Fibroblast of lung (primary cell): ENCODE results near the gene RPL10A.

Experiments
- EZH2 ChIP-seq: IDR thresholded peaks from 2 replicates; pipeline ENCODE4 v1.5.1; 2012; ENCODE audit warnings: low read length, control low read depth, mild to moderate bottlenecking; ENCODE audit errors: missing control alignments
- TF ChIP-seq, protein P1 (sequence below), 2 donors: IDR thresholded peaks in 1 of 2; conservative IDR thresholded peaks in 1 of 2; 1 replicate in 1 of 2; 2 replicates in 1 of 2; pipeline ENCODE4 v1.5.1; 2011 to 2012; ENCODE audit warnings: low read length in 2 of 2, control low read depth in 1 of 2, inconsistent platforms in 1 of 2, low read depth in 1 of 2, mild to moderate bottlenecking in 1 of 2

DNA sequence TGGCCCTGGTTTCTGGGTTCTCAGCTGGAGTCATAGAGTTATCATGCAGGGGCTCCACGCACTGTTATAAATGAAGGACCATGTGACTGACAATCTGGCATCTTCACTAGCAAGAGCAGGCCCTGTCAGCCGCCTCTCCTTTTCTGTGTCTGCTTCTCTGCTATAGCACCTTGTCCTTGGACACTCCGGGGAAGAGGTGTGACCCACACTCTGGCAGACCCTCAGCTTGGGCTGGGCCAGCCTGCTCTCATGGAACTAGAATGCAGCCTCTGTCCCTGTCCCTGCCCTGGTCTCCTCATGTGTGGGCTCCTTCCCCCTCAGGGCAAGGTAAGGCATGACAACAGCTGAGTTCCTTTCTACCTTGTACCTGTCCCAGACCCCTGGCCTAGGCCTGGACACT lies 27.0 kb upstream of the RPL10A start:
- TF ChIP-seq, protein P1, sequence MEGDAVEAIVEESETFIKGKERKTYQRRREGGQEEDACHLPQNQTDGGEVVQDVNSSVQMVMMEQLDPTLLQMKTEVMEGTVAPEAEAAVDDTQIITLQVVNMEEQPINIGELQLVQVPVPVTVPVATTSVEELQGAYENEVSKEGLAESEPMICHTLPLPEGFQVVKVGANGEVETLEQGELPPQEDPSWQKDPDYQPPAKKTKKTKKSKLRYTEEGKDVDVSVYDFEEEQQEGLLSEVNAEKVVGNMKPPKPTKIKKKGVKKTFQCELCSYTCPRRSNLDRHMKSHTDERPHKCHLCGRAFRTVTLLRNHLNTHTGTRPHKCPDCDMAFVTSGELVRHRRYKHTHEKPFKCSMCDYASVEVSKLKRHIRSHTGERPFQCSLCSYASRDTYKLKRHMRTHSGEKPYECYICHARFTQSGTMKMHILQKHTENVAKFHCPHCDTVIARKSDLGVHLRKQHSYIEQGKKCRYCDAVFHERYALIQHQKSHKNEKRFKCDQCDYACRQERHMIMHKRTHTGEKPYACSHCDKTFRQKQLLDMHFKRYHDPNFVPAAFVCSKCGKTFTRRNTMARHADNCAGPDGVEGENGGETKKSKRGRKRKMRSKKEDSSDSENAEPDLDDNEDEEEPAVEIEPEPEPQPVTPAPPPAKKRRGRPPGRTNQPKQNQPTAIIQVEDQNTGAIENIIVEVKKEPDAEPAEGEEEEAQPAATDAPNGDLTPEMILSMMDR (conservative IDR thresholded peaks at IDR 0.05 in 1 of 2, IDR thresholded peaks at IDR 0.05 in 1 of 2; ENCODE audit: low read depth in 1 of 2, low read length in 2 of 2): no peak
- no peak for TF ChIP-seq EZH2
